PFSK-1 (cell line): ENCODE data around the gene ZNF184.

Experiments
- POLR2AphosphoS5 ChIP-seq: IDR thresholded peaks from 2 replicates; pipeline ENCODE4 v1.6.1; 2012; ENCODE audit warnings: low read depth, mild to moderate bottlenecking, control low read depth, low read length, moderate library complexity
- SIN3A ChIP-seq: IDR thresholded peaks from 2 replicates; pipeline ENCODE4 v1.6.1; 2012; ENCODE audit warnings: mild to moderate bottlenecking, low read length, moderate library complexity, borderline replicate concordance; ENCODE audit not compliant: insufficient read depth
- TF ChIP-seq, protein P1 (sequence below), 2 experiments: IDR thresholded peaks; 2 replicates each; pipeline versions ENCODE4 v1.6.1 to v1.8.0; 2011 to 2012; ENCODE audit warnings: low read depth in 2 of 2, low read length in 2 of 2, control low read depth in 1 of 2, inconsistent platforms in 1 of 2, mild to moderate bottlenecking in 1 of 2, moderate library complexity in 1 of 2; ENCODE audit not compliant: insufficient read depth in 1 of 2

DNA sequence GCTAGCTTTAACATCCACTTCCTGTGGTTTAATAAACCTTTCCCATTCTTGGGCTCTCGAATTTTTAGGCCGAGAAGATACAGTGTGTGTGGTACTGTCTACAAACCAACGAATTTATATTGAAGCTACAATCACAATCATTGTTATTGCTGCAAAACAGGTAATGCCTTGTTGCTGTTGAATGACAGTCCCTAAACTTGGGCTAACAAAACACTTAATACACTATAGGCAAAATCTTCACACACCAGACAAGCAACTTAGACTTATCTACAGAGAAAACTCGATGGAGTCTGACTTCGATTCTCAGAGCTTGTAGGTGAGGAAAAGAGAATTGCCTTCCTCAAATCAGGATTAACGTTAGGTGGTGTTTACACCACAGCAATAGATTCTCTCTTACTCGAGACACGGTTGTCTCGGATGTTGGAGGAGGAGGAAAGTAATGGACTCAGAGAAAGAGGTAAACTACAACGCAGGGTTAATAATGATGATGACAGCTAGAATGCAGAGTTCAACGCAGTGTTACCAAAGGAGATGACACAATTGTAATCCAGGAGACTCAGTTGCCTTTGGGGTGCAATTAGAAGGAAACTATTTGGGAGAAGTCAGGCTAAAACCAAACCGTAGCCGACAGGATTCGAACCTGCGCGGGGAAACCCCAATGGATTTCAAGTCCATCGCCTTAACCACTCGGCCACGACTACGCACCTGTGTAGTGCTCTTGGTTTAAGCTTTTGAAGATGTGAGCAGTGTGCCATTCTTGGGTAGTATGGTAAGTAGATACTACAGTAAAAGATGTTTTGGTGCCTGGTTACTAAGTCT lies 32.5 kb upstream of the ZNF184 start:
- TF ChIP-seq, protein P1, sequence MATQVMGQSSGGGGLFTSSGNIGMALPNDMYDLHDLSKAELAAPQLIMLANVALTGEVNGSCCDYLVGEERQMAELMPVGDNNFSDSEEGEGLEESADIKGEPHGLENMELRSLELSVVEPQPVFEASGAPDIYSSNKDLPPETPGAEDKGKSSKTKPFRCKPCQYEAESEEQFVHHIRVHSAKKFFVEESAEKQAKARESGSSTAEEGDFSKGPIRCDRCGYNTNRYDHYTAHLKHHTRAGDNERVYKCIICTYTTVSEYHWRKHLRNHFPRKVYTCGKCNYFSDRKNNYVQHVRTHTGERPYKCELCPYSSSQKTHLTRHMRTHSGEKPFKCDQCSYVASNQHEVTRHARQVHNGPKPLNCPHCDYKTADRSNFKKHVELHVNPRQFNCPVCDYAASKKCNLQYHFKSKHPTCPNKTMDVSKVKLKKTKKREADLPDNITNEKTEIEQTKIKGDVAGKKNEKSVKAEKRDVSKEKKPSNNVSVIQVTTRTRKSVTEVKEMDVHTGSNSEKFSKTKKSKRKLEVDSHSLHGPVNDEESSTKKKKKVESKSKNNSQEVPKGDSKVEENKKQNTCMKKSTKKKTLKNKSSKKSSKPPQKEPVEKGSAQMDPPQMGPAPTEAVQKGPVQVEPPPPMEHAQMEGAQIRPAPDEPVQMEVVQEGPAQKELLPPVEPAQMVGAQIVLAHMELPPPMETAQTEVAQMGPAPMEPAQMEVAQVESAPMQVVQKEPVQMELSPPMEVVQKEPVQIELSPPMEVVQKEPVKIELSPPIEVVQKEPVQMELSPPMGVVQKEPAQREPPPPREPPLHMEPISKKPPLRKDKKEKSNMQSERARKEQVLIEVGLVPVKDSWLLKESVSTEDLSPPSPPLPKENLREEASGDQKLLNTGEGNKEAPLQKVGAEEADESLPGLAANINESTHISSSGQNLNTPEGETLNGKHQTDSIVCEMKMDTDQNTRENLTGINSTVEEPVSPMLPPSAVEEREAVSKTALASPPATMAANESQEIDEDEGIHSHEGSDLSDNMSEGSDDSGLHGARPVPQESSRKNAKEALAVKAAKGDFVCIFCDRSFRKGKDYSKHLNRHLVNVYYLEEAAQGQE (IDR thresholded peaks at IDR 0.05; ENCODE audit: insufficient read depth in 1 of 2, low read depth in 2 of 2, low read length in 2 of 2) = no peak
- TF ChIP-seq POLR2AphosphoS5 (no peak), SIN3A (no peak)
